Activated CD8-positive, alpha-beta memory T cell treated with anti-CD3 and anti-CD28 coated beads, Interleukin-2, amount 10 ng/mL, durations not matched to agents 7 days and 5 days (primary cell): ENCODE data around the gene HIP1. TPM values are rescaled to one million over a fixed set of nuclear protein-coding genes. Genes with fewer than 3 reads are reported as not detected.
"Not testable (repeated sequence)": the region's sequence is repeated elsewhere in the genome, so short reads cannot be mapped to it uniquely, and the experiment has no call there.

Source experiments
- ATAC-seq: fragments of 150-1000 bp; cut with Tn5 transposase; one replicate; pipeline ENCODE4 v1.10.0; 2021; ENCODE audit warnings: moderate library complexity
- CTCF ChIA-PET: fragments of 350-600 bp; sonication (Branson Sonifier 250); formaldehyde crosslinking; loops from one replicate; lab custom pipeline; 2021; ENCODE audit warnings: antibody characterized with exemption; lab: Charles Lee
- DNase-seq: peaks from one replicate; pipeline ENCODE4 v3.0.0-alpha.2; 2020
- H3K27ac Mint-ChIP-seq: one replicate; pipeline ENCODE4 v1.8.0; 2021; ENCODE audit warnings: mild to moderate bottlenecking, mixed read lengths
- H3K27me3 Mint-ChIP-seq: one replicate; pipeline ENCODE4 v1.8.0; 2021; ENCODE audit warnings: mixed read lengths
- H3K36me3 Mint-ChIP-seq: one replicate; pipeline ENCODE4 v1.8.0; 2021; ENCODE audit warnings: mild to moderate bottlenecking, mixed read lengths
- H3K4me1 Mint-ChIP-seq: one replicate; pipeline ENCODE4 v1.8.0; 2021; ENCODE audit warnings: mixed read lengths
- H3K4me3 Mint-ChIP-seq: one replicate; pipeline ENCODE4 v1.8.0; 2021; ENCODE audit warnings: mild to moderate bottlenecking, moderate library complexity, mixed read lengths
- H3K9me3 Mint-ChIP-seq: one replicate; pipeline ENCODE4 v1.8.0; 2022; ENCODE audit warnings: low read depth, mixed read lengths
- total RNA-seq, 2 experiments: library from RNA; stranded (reverse); gene quantifications; one replicate each; pipeline ENCODE4 v1.2.3, GENCODE V29; 2021

Gene HIP1
- total RNA-seq, 2 experiments from 2014 or later = 7.6 to 11.8 TPM

GRCh38 chr7:75565132-75565837, 173.5 kb downstream of the HIP1 start:
- no peak overlapping the region for H3K27ac Mint-ChIP-seq
- H3K9me3 Mint-ChIP-seq = peaks cover 10% of the 10 kb centered on the region
- no peaks in the 10 kb centered on the region for H3K27me3 Mint-ChIP-seq
- H3K36me3 Mint-ChIP-seq = peaks cover 24% of the 10 kb centered on the region
- H3K4me3 Mint-ChIP-seq = no peak overlapping the region
- peaks cover 7% of the 10 kb centered on the region for H3K4me1 Mint-ChIP-seq
- DNase-seq = no peak
- CTCF ChIA-PET = interaction anchor here (1.1 kb wide), 1 partner anchor 197 kb away, joined by 3 read pairs; no protein-coding TSS in a partner anchor
- ATAC-seq = no peak

- H3K27me3 Mint-ChIP-seq = no peaks in the 10 kb centered on the region
- CTCF ChIA-PET = no interaction called here
- peaks cover 10% of the 10 kb centered on the region for H3K9me3 Mint-ChIP-seq
- peaks cover 7% of the 10 kb centered on the region for H3K4me1 Mint-ChIP-seq
- ATAC-seq (no peak), DNase-seq (no peak)
- no peak overlapping the region for H3K27ac Mint-ChIP-seq
- peaks cover 24% of the 10 kb centered on the region for H3K36me3 Mint-ChIP-seq
- H3K4me3 Mint-ChIP-seq = no peak overlapping the region
These were observed 175.6 kb downstream of the HIP1 start for GRCh38 chr7:75563171-75563570.

GRCh38 chr7:75559976-75560365, 178.8 kb downstream of the HIP1 start:
- ATAC-seq = no peak

GRCh38 chr7:75559355-75559975, 179.3 kb downstream of the HIP1 start:
- peaks cover 24% of the 10 kb centered on the region for H3K36me3 Mint-ChIP-seq
- no peaks in the 10 kb centered on the region for H3K27me3 Mint-ChIP-seq
- peaks cover 10% of the 10 kb centered on the region for H3K9me3 Mint-ChIP-seq
- ATAC-seq (no peak), DNase-seq (no peak)
- no peak overlapping the region for H3K27ac Mint-ChIP-seq
- H3K4me1 Mint-ChIP-seq = peaks cover 10% of the 10 kb centered on the region
- H3K4me3 Mint-ChIP-seq = no peak overlapping the region
- CTCF ChIA-PET = no interaction called here

More at GRCh38 chr7:75559976-75560365, 178.8 kb downstream of the HIP1 start:
- Mint-ChIP-seq H3K4me1 (peaks cover 10% of the 10 kb centered on the region), H3K27ac (no peak overlapping the region), H3K4me3 (no peak overlapping the region), H3K9me3 (peaks cover 10% of the 10 kb centered on the region), H3K36me3 (peaks cover 24% of the 10 kb centered on the region), H3K27me3 (no peaks in the 10 kb centered on the region)
- CTCF ChIA-PET = no interaction called here
- no peak for DNase-seq

- CTCF ChIA-PET, H3K36me3 Mint-ChIP-seq, H3K4me1 Mint-ChIP-seq, H3K4me3 Mint-ChIP-seq, H3K27me3 Mint-ChIP-seq, H3K27ac Mint-ChIP-seq, DNase-seq, ATAC-seq, H3K9me3 Mint-ChIP-seq: not testable (repeated sequence)
These were observed 181.9 kb downstream of the HIP1 start for GRCh38 chr7:75556835-75557234.

- no peaks in the 10 kb centered on the region for H3K27me3 Mint-ChIP-seq
- peaks cover 10% of the 10 kb centered on the region for H3K4me1 Mint-ChIP-seq
- no peaks in the 10 kb centered on the region for H3K9me3 Mint-ChIP-seq
- no peaks in the 10 kb centered on the region for H3K36me3 Mint-ChIP-seq
- DNase-seq (no peak), ATAC-seq (no peak)
- CTCF ChIA-PET = no interaction called here
- no peak overlapping the region for H3K4me3 Mint-ChIP-seq
- no peak overlapping the region for H3K27ac Mint-ChIP-seq
These were observed 183.0 kb downstream of the HIP1 start for GRCh38 chr7:75555736-75556135.

GRCh38 chr7:75546237-75547015, 192.3 kb downstream of the HIP1 start:
- Mint-ChIP-seq H3K36me3 (peaks cover 2% of the 10 kb centered on the region), H3K4me1 (no peaks in the 10 kb centered on the region), H3K27ac (no peak overlapping the region), H3K4me3 (no peak overlapping the region), H3K9me3 (no peaks in the 10 kb centered on the region), H3K27me3 (no peaks in the 10 kb centered on the region)
- ATAC-seq (no peak), DNase-seq (no peak)
- CTCF ChIA-PET = no interaction called here

- Mint-ChIP-seq H3K4me3 (no peak overlapping the region), H3K9me3 (no peaks in the 10 kb centered on the region), H3K27ac (no peak overlapping the region), H3K4me1 (peaks cover 9% of the 10 kb centered on the region), H3K36me3 (peaks cover 2% of the 10 kb centered on the region), H3K27me3 (no peaks in the 10 kb centered on the region)
- no peak for ATAC-seq
- CTCF ChIA-PET = no interaction called here
- peak; percentile 18 for DNase-seq
These were observed 201.0 kb downstream of the HIP1 start for GRCh38 chr7:75537731-75538130.

- Mint-ChIP-seq H3K27me3 (no peaks in the 10 kb centered on the region), H3K27ac (no peak overlapping the region), H3K4me3 (no peak overlapping the region), H3K4me1 (peaks cover 9% of the 10 kb centered on the region), H3K36me3 (peaks cover 2% of the 10 kb centered on the region), H3K9me3 (no peaks in the 10 kb centered on the region)
- CTCF ChIA-PET = no interaction called here
- peak; percentile 33 for DNase-seq
- no peak for ATAC-seq
These were observed 201.7 kb downstream of the HIP1 start for GRCh38 chr7:75536940-75537538.

GRCh38 chr7:75536491-75536890, 202.2 kb downstream of the HIP1 start:
- peaks cover under 1% of the 10 kb centered on the region for H3K36me3 Mint-ChIP-seq
- no peaks in the 10 kb centered on the region for H3K27me3 Mint-ChIP-seq
- DNase-seq (peak; percentile 4), ATAC-seq (no peak)
- CTCF ChIA-PET = no interaction called here
- no peak overlapping the region for H3K4me3 Mint-ChIP-seq
- no peak overlapping the region for H3K27ac Mint-ChIP-seq
- H3K9me3 Mint-ChIP-seq = no peaks in the 10 kb centered on the region
- H3K4me1 Mint-ChIP-seq = peaks cover 9% of the 10 kb centered on the region

GRCh38 chr7:75534727-75535307, 203.9 kb downstream of the HIP1 start:
- no peaks in the 10 kb centered on the region for H3K36me3 Mint-ChIP-seq
- peak; percentile 68 for ATAC-seq
- CTCF ChIA-PET = interaction anchor here (1.1 to 1.2 kb wide), 2 partner anchors 86 to 228 kb away, joined by 3 read pairs; no protein-coding TSS in a partner anchor
- no peak overlapping the region for H3K4me3 Mint-ChIP-seq
- H3K27ac Mint-ChIP-seq = peak overlapping the region; percentile 3
- no peaks in the 10 kb centered on the region for H3K27me3 Mint-ChIP-seq
- no peaks in the 10 kb centered on the region for H3K9me3 Mint-ChIP-seq
- peak; percentile 12 for DNase-seq
- peaks cover 9% of the 10 kb centered on the region for H3K4me1 Mint-ChIP-seq

GRCh38 chr7:75533926-75534325, 204.8 kb downstream of the HIP1 start:
- peaks cover 9% of the 10 kb centered on the region for H3K4me1 Mint-ChIP-seq
- DNase-seq (peak; percentile 33), ATAC-seq (no peak)
- H3K36me3 Mint-ChIP-seq = no peaks in the 10 kb centered on the region
- no peaks in the 10 kb centered on the region for H3K9me3 Mint-ChIP-seq
- CTCF ChIA-PET = interaction anchor here (0.9 to 1.2 kb wide), 3 partner anchors 8 to 229 kb away, joined by 3 read pairs; no protein-coding TSS in a partner anchor
- no peak overlapping the region for H3K27ac Mint-ChIP-seq
- no peak overlapping the region for H3K4me3 Mint-ChIP-seq
- no peaks in the 10 kb centered on the region for H3K27me3 Mint-ChIP-seq

GRCh38 chr7:75532639-75533038, 206.1 kb downstream of the HIP1 start:
- CTCF ChIA-PET = no interaction called here
- ATAC-seq (no peak), DNase-seq (peak; percentile 0)
- no peaks in the 10 kb centered on the region for H3K36me3 Mint-ChIP-seq
- no peak overlapping the region for H3K27ac Mint-ChIP-seq
- no peak overlapping the region for H3K4me3 Mint-ChIP-seq
- peaks cover 12% of the 10 kb centered on the region for H3K4me1 Mint-ChIP-seq
- no peaks in the 10 kb centered on the region for H3K9me3 Mint-ChIP-seq
- H3K27me3 Mint-ChIP-seq = no peaks in the 10 kb centered on the region
